Subcutaneous adipose tissue (tissue), 4 donors: ENCODE results near the gene NSD2. TPM values are rescaled to one million over a fixed set of nuclear protein-coding genes. Genes with fewer than 3 reads are reported as not detected.

Experiments used
- CTCF ChIP-seq: fragments of 450-650 bp; IDR thresholded peaks from one replicate; pipeline ENCODE4 v1.5.1; 2016; ENCODE audit warnings: low read depth, mild to moderate bottlenecking, control low read depth, antibody characterized with exemption, moderate library complexity
- total RNA-seq, 4 donors: library from RNA; depleted of rRNA; stranded (reverse); fragments of >200 nt; gene quantifications; one replicate each; pipeline ENCODE4 v1.1.0, GENCODE V29; 2016

Gene NSD2
- total RNA-seq, 4 donors from 2014 or later, result 22.3 to 49.9 (median 33.7) TPM

GRCh38 chr4:1842993-1843448 is 28.2 kb upstream of the NSD2 start:
- no peak for TF ChIP-seq CTCF

DNA sequence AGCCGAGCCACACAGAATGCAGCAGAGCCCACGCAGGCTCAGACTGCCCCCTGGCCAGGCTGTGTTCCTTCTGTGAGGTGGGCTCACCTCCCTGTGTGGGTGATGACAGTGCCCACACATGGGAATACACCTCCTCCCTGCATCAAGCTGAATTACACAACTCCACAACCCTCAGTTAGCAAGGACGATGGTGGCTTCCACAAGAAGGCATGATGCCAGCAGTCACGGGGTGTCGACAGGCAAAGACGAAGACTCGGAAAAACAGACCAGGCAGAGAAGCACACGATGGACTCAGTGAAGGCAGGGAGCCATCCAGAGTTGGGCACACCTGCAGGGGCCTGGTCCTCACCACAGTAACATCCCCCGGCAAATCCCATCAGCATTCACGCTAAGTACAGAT is 27.3 kb upstream of the NSD2 start:
- TF ChIP-seq CTCF, result no peak

GRCh38 chr4:1846580-1846979 is 24.6 kb upstream of the NSD2 start:
- TF ChIP-seq CTCF, result no peak

- no peak for TF ChIP-seq CTCF
Observed at GRCh38 chr4:1850276-1850675, 20.9 kb upstream of the NSD2 start.

DNA sequence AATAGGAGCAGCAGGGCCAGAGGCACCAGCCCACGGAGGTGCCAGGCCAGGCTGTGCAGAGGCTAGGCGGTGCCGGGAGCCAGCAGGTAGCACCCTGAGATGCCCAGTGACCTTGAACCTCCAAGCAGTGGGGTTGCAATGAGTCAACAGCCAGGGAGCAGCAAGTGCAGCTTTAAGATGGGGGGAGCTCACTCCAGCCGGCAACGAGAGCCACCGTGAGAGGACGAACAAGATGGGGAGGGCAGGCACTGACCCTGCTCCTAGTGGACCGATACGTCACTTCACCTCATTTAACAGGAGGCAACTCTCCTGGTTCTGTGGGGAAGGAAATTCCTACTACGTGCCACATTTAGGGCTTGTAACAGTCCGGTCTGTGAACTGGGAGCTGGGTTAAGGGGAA is 20.0 kb upstream of the NSD2 start:
- no peak for TF ChIP-seq CTCF

- TF ChIP-seq CTCF, result no peak
Observed at GRCh38 chr4:1851575-1852410, 19.4 kb upstream of the NSD2 start.

- no peak for TF ChIP-seq CTCF
Observed at GRCh38 chr4:1852904-1853623, 18.1 kb upstream of the NSD2 start.
